ENCODE measurements around the gene ZNF341. TPM values are rescaled to one million over a fixed set of nuclear protein-coding genes. Genes with fewer than 3 reads are reported as not detected.
A peak's percentile ranks its signal among the peaks of the same experiment; 100 is the strongest.

Gene ZNF341
- total RNA-seq, 1 donor: 0.73 TPM

DNA sequence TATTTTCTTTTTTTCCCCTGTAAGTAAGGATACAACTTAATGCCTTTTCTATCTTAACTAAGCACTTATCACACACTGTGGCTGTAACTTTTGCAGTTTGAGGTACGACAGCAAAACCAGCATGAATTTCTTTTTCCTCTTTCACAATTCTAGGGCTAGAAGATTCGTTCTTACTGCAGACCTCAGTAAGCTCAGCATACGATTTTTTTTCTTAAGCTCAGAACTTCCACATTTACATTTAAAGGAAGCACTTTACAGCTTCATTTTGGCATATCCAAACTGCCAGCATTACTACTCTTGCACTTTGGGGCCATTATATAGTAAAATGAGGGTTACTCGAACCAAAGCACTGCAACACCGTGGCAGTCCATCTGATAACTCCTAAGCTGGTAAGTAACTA, 78.5 kb downstream of the ZNF341 start:
- H3K4me3 ChIP-seq (ENCODE audit: low read length): no peak overlapping the region
- H3K4me1 ChIP-seq (ENCODE audit: insufficient read depth, low read length): peaks cover 47% of the 10 kb centered on the region
- no peaks in the 10 kb centered on the region for H3K9me3 ChIP-seq (ENCODE audit: low read depth, low read length)
- no peaks in the 10 kb centered on the region for H3K27me3 ChIP-seq (ENCODE audit: insufficient read depth, low read length)

GRCh38 chr20:33810885-33811775, 79.3 kb downstream of the ZNF341 start, which contains the start of gene CHMP4B:
Gene CHMP4B, plus strand, starts transcription at chr20:33811348. Its CDS starts 121 bp downstream, at chr20:33811469.
- peaks cover 56% of the 10 kb centered on the region for H3K4me1 ChIP-seq (ENCODE audit: insufficient read depth, low read length)
- H3K4me3 ChIP-seq (ENCODE audit: low read length): peak within 1 kb of the TSS; percentile 97
- no peaks in the 10 kb centered on the region for H3K9me3 ChIP-seq (ENCODE audit: low read depth, low read length)
- H3K27me3 ChIP-seq (ENCODE audit: insufficient read depth, low read length): no peaks in the 10 kb centered on the region

- Histone ChIP-seq H3K4me1 (ENCODE audit: insufficient read depth, low read length) (peaks cover 56% of the 10 kb centered on the region), H3K4me3 (ENCODE audit: low read length) (peak overlapping the region; percentile 97), H3K9me3 (ENCODE audit: low read depth, low read length) (no peaks in the 10 kb centered on the region), H3K27me3 (ENCODE audit: insufficient read depth, low read length) (no peaks in the 10 kb centered on the region)
Observed at GRCh38 chr20:33811776-33812151, 80.0 kb downstream of the ZNF341 start.

DNA sequence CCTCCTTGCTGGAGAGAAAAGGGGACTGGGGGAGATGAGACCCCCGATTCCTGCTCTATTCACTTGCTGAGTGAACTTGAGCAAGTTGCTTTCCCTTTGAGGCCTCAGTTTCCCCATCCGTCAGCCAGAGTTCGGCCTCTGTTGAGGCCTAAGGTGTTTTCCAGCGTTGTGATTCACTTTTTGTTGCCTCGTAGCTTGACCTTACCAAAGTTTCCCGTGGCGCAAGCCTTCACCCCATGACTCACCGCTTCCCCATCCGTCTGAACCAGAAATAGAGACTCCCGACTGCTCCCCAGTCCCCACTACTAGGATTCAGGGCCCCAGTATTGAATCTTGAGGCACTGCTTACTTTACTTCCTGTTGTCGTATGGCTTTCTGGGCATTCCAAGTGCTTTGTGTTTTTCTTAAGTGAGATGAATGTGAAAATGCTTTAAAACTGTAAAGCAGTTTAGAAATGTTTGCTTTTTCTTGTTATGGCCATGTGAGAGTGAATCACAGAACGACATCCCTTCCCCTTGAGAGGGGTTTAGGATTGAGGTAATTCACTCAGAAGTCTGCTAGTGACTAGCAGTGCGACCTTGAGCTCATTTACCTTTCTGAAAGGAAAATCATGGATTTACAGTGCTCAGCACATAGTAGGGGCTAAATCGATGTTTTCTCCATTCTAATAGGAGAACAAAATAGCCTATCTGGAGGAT, 80.5 kb downstream of the ZNF341 start:
- H3K4me1 ChIP-seq (ENCODE audit: insufficient read depth, low read length): peaks cover 56% of the 10 kb centered on the region
- H3K4me3 ChIP-seq (ENCODE audit: low read length): peak overlapping the region; percentile 97
- no peaks in the 10 kb centered on the region for H3K9me3 ChIP-seq (ENCODE audit: low read depth, low read length)
- H3K27me3 ChIP-seq (ENCODE audit: insufficient read depth, low read length): no peaks in the 10 kb centered on the region

- Histone ChIP-seq H3K4me3 (ENCODE audit: low read length) (peak overlapping the region; percentile 97), H3K4me1 (ENCODE audit: insufficient read depth, low read length) (peaks cover 61% of the 10 kb centered on the region), H3K27me3 (ENCODE audit: insufficient read depth, low read length) (no peaks in the 10 kb centered on the region), H3K9me3 (ENCODE audit: low read depth, low read length) (no peaks in the 10 kb centered on the region)
Observed at GRCh38 chr20:33812908-33813462, 81.2 kb downstream of the ZNF341 start.

GRCh38 chr20:33814238-33814712, 82.5 kb downstream of the ZNF341 start:
- no peak overlapping the region for H3K4me3 ChIP-seq (ENCODE audit: low read length)
- no peaks in the 10 kb centered on the region for H3K9me3 ChIP-seq (ENCODE audit: low read depth, low read length)
- peaks cover 74% of the 10 kb centered on the region for H3K4me1 ChIP-seq (ENCODE audit: insufficient read depth, low read length)
- no peaks in the 10 kb centered on the region for H3K27me3 ChIP-seq (ENCODE audit: insufficient read depth, low read length)

GRCh38 chr20:33815671-33816070, 83.9 kb downstream of the ZNF341 start:
- no peak overlapping the region for H3K4me3 ChIP-seq (ENCODE audit: low read length)
- H3K9me3 ChIP-seq (ENCODE audit: low read depth, low read length): no peaks in the 10 kb centered on the region
- no peaks in the 10 kb centered on the region for H3K27me3 ChIP-seq (ENCODE audit: insufficient read depth, low read length)
- peaks cover 73% of the 10 kb centered on the region for H3K4me1 ChIP-seq (ENCODE audit: insufficient read depth, low read length)

GRCh38 chr20:33816191-33816590, 84.4 kb downstream of the ZNF341 start:
- Histone ChIP-seq H3K4me1 (ENCODE audit: insufficient read depth, low read length) (peaks cover 70% of the 10 kb centered on the region), H3K4me3 (ENCODE audit: low read length) (no peak overlapping the region), H3K27me3 (ENCODE audit: insufficient read depth, low read length) (no peaks in the 10 kb centered on the region), H3K9me3 (ENCODE audit: low read depth, low read length) (no peaks in the 10 kb centered on the region)

DNA sequence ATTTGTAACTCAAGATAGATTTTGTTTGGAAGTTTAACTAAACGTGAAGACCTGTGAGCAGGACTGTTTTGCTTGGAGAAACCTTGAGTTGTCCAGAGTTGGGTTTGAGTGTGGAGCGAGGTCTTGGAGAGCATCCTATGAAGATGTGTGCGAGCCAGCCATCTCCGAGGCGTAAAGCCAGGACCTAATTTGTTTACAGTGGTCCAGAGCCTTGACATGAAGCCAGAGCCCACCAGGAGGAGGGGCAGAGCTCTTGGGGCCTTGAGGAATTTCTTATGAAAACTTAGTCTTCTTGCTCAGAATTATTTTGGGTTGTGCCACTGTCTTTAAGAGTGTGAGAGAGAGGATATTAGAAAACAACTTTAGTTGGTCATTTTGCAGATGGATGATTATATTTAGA, 85.6 kb downstream of the ZNF341 start:
- Histone ChIP-seq H3K4me3 (ENCODE audit: low read length) (no peak overlapping the region), H3K27me3 (ENCODE audit: insufficient read depth, low read length) (no peaks in the 10 kb centered on the region), H3K9me3 (ENCODE audit: low read depth, low read length) (no peaks in the 10 kb centered on the region), H3K4me1 (ENCODE audit: insufficient read depth, low read length) (peaks cover 63% of the 10 kb centered on the region)

DNA sequence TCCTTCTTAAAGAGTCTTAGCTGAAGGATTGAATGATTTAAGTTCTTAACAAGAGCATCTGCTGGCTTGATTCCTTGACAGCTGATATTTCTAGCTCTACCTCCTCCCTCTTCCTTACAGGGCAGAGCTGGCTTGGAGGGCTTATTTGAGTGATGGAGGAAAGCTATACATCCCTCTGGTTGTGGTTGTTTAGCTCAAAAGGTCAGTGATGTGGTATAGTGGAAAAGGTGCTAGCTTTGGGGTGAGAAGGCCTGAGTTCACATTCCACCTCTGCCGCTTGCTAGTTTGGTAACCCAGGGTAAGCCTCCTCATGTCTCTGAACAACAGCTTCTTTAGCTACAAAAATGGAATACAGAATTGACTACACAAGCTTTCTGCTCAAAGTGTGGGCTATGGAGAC, 87.7 kb downstream of the ZNF341 start:
- no peaks in the 10 kb centered on the region for H3K27me3 ChIP-seq (ENCODE audit: insufficient read depth, low read length)
- no peak overlapping the region for H3K4me3 ChIP-seq (ENCODE audit: low read length)
- H3K9me3 ChIP-seq (ENCODE audit: low read depth, low read length): no peaks in the 10 kb centered on the region
- H3K4me1 ChIP-seq (ENCODE audit: insufficient read depth, low read length): peaks cover 47% of the 10 kb centered on the region

- H3K4me1 ChIP-seq (ENCODE audit: insufficient read depth, low read length): peaks cover 41% of the 10 kb centered on the region
Observed at GRCh38 chr20:33820362-33820761, 88.6 kb downstream of the ZNF341 start.

GRCh38 chr20:33821270-33821836, 89.6 kb downstream of the ZNF341 start:
- Histone ChIP-seq H3K9me3 (ENCODE audit: low read depth, low read length) (no peaks in the 10 kb centered on the region), H3K4me1 (ENCODE audit: insufficient read depth, low read length) (peaks cover 41% of the 10 kb centered on the region), H3K4me3 (ENCODE audit: low read length) (no peak overlapping the region), H3K27me3 (ENCODE audit: insufficient read depth, low read length) (no peaks in the 10 kb centered on the region)

More at GRCh38 chr20:33820362-33820761, 88.6 kb downstream of the ZNF341 start:
- no peak overlapping the region for H3K4me3 ChIP-seq (ENCODE audit: low read length)
- H3K27me3 ChIP-seq (ENCODE audit: insufficient read depth, low read length): no peaks in the 10 kb centered on the region
- H3K9me3 ChIP-seq (ENCODE audit: low read depth, low read length): no peaks in the 10 kb centered on the region

GRCh38 chr20:33822423-33822822, 90.6 kb downstream of the ZNF341 start:
- Histone ChIP-seq H3K4me3 (ENCODE audit: low read length) (no peak overlapping the region), H3K4me1 (ENCODE audit: insufficient read depth, low read length) (peaks cover 50% of the 10 kb centered on the region), H3K9me3 (ENCODE audit: low read depth, low read length) (no peaks in the 10 kb centered on the region), H3K27me3 (ENCODE audit: insufficient read depth, low read length) (no peaks in the 10 kb centered on the region)

GRCh38 chr20:33822991-33823390, 91.2 kb downstream of the ZNF341 start:
- H3K4me3 ChIP-seq (ENCODE audit: low read length): no peak overlapping the region
- no peaks in the 10 kb centered on the region for H3K9me3 ChIP-seq (ENCODE audit: low read depth, low read length)
- no peaks in the 10 kb centered on the region for H3K27me3 ChIP-seq (ENCODE audit: insufficient read depth, low read length)
- peaks cover 52% of the 10 kb centered on the region for H3K4me1 ChIP-seq (ENCODE audit: insufficient read depth, low read length)

DNA sequence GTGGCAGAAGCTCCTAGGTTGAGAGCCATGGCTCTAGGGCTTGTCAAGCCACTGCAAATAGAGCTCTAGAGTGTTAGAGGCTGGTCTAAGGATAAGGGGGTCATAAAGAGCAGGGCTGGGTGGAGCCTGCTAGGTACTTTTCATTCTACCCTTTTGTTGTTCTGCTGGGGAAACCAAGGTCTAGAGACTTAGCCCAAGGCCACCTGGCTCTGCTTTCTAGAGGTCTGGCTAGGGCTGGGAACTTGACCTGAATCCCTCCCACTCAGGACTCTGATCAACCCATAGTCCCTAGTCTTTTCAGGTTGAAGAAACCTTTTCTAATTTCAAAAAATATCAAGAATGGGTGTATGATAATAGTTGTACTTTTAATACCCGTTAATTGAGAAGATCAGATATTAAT, 93.1 kb downstream of the ZNF341 start:
- H3K27me3 ChIP-seq (ENCODE audit: insufficient read depth, low read length): no peaks in the 10 kb centered on the region
- no peaks in the 10 kb centered on the region for H3K9me3 ChIP-seq (ENCODE audit: low read depth, low read length)
- peaks cover 49% of the 10 kb centered on the region for H3K4me1 ChIP-seq (ENCODE audit: insufficient read depth, low read length)
- H3K4me3 ChIP-seq (ENCODE audit: low read length): no peak overlapping the region

Data from mononuclear cell (primary cell).